IPS-18a (cell line): ENCODE results near the gene NRXN3.

Source experiments
- H3K27ac ChIP-seq: one replicate; pipeline ENCODE4 v1.5.1; 2013; ENCODE audit warnings: low read length
- H3K27me3 ChIP-seq: one replicate; pipeline ENCODE4 v1.6.1; 2013; ENCODE audit warnings: mild to moderate bottlenecking, low read length; ENCODE audit not compliant: control insufficient read depth, insufficient read depth
- H3K36me3 ChIP-seq: one replicate; pipeline ENCODE4 v1.6.1; 2013; ENCODE audit warnings: low read depth, low read length; ENCODE audit not compliant: control insufficient read depth
- H3K4me1 ChIP-seq: one replicate; pipeline ENCODE4 v1.6.1; 2013; ENCODE audit warnings: low read depth, low read length; ENCODE audit not compliant: control insufficient read depth
- H3K4me3 ChIP-seq: one replicate; pipeline ENCODE4 v1.5.1; 2013; ENCODE audit warnings: low read length
- H3K9ac ChIP-seq: one replicate; pipeline ENCODE4 v1.6.1; 2013; ENCODE audit warnings: mild to moderate bottlenecking, low read length, moderate library complexity
- H3K9me3 ChIP-seq: one replicate; pipeline ENCODE4 v1.6.1; 2013; ENCODE audit warnings: low read depth, low read length; ENCODE audit not compliant: control insufficient read depth

The NRXN3 gene

DNA sequence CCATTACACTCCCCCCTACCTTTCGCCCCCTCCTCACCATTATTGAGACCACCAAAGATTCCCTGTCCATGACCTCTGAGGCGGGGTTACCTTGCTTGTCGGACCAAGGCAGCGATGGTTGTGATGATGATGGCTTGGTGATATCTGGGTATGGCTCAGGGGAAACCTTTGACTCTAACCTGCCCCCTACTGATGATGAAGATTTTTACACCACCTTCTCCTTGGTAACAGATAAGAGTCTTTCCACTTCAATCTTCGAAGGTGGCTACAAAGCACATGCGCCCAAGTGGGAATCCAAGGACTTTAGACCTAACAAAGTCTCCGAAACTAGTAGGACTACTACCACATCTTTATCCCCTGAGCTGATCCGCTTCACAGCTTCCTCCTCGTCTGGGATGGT, 1690.9 kb downstream of the NRXN3 start:
- Histone ChIP-seq H3K27ac (no peak overlapping the region), H3K27me3 (no peaks in the 10 kb centered on the region), H3K9me3 (no peaks in the 10 kb centered on the region), H3K9ac (no peak overlapping the region), H3K4me3 (no peak overlapping the region), H3K36me3 (no peaks in the 10 kb centered on the region), H3K4me1 (no peaks in the 10 kb centered on the region)

DNA sequence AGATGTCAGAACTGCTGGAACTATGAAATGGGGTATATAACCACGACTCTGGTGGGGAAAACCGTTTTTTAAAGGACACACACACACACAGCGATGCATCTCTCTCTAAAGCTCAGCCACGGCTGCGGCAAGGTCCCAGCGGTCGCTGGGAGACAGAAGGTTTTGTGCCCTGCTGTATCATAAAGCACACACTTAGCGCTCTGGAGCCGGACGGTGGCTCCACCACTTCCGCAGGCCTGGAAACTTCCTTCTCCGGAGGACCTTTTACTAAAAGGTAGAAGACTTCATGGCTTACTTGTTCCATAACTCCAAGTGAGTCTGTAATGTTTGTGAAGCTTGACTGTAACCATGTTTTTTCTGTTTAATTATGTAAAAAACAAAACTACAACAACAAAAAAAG, 1691.9 kb downstream of the NRXN3 start:
- Histone ChIP-seq H3K4me3 (no peak overlapping the region), H3K27me3 (no peaks in the 10 kb centered on the region), H3K27ac (no peak overlapping the region), H3K9ac (no peak overlapping the region), H3K4me1 (no peaks in the 10 kb centered on the region), H3K9me3 (no peaks in the 10 kb centered on the region), H3K36me3 (no peaks in the 10 kb centered on the region)

DNA sequence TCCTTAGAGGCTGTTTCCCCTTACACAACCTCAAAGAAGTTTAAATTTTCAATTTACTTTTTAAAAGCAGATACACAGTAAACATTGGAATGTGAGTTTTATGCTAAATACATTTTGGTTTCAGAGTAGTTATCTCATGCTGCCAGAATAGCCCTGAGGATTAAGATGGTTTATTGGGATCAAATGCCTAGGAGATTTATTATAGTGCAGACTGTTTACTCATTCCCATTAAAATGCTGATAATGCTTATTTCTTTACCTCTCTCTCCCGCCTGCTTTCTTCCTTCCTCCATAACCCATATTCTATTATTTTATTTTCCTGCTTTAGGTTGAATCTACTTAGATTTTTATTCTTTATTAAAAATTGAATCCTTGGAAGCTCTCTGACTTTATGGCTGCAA, 1701.0 kb downstream of the NRXN3 start:
- Histone ChIP-seq H3K4me3 (no peak overlapping the region), H3K4me1 (no peaks in the 10 kb centered on the region), H3K27ac (no peak overlapping the region), H3K36me3 (no peaks in the 10 kb centered on the region), H3K9ac (no peak overlapping the region), H3K9me3 (no peaks in the 10 kb centered on the region), H3K27me3 (no peaks in the 10 kb centered on the region)

DNA sequence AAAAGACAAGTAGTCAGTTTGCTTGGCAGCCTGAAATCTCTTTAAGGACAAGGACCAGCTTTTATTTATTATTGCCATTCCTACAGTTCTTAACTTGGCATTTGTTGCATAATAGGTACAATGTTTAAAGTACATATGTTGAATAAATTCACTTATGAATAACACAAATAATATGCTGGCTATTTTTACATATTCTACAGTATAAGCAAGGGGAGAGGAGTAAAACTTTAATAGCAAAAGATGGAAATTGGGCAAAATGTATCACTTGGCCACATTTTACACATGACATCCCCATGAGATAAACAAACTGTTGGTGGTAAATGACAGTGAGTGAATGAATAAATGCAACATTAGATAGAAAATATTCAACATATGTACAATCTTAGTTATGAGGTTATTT, 1708.1 kb downstream of the NRXN3 start:
- no peak overlapping the region for H3K27ac ChIP-seq
- H3K27me3 ChIP-seq: no peaks in the 10 kb centered on the region
- no peak overlapping the region for H3K4me3 ChIP-seq
- H3K9me3 ChIP-seq: no peaks in the 10 kb centered on the region
- no peaks in the 10 kb centered on the region for H3K4me1 ChIP-seq
- H3K9ac ChIP-seq: no peak overlapping the region
- no peaks in the 10 kb centered on the region for H3K36me3 ChIP-seq

DNA sequence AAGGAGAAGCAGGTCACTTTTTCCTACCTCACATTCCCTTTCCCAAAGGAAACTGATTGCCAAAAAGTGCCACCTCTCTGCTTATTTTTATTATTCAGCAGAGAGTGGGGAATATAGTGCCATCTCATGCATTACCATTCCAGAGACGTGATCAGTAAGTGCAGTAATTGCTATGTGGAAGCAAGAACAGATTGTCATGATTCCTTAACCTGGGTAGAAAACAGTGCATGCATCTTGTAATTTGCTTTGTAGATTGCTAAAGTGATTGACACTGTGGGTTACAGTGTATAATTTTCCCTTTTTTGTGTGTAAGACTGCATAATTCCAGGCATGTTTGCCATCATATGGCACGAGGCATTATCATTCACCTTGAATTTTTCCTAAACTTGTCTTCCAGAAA, 1708.6 kb downstream of the NRXN3 start:
- Histone ChIP-seq H3K9ac (no peak overlapping the region), H3K27me3 (no peaks in the 10 kb centered on the region), H3K9me3 (no peaks in the 10 kb centered on the region), H3K4me3 (no peak overlapping the region), H3K4me1 (no peaks in the 10 kb centered on the region), H3K27ac (no peak overlapping the region), H3K36me3 (no peaks in the 10 kb centered on the region)

DNA sequence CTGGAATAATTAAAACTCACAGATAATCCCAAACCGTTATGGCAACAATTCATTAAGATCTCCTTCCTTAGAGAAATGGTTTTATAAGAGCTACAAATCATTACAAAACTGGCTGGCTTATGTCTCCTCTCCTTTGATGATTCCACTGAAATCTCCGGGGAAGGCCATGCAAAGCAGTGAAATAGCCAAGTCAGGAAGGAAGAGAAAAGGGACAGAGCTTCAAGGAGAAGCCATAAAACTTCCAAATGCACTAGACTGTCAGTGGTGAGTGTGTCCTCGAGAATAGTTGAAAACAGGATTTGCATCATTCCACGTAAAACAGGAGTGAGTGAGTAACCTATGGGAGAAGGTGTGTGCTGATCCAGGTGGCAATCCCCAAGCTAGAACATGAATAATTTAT, 1711.1 kb downstream of the NRXN3 start:
- Histone ChIP-seq H3K36me3 (no peaks in the 10 kb centered on the region), H3K9me3 (no peaks in the 10 kb centered on the region), H3K9ac (no peak overlapping the region), H3K27me3 (no peaks in the 10 kb centered on the region), H3K4me3 (no peak overlapping the region), H3K4me1 (no peaks in the 10 kb centered on the region), H3K27ac (no peak overlapping the region)

DNA sequence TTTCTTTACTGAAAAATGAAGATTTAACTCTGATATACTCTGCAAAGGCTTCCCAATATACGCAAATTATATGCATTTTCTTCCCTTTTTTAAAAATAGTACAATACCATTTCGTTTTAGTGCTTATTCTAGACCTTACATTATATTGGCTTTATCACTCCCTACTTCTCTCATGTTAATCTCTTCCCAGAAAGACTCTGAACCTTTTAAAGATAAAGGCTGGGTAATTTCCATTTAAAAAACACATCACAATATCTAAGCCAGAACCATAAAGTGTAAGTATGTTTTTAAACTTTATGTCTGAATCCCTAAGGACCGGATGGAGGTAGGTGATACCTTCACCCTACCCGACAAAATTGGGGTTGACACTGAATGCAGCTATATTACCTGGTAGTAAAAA, 1720.4 kb downstream of the NRXN3 start:
- Histone ChIP-seq H3K9ac (no peak overlapping the region), H3K36me3 (no peaks in the 10 kb centered on the region), H3K4me1 (no peaks in the 10 kb centered on the region), H3K27ac (no peak overlapping the region), H3K27me3 (no peaks in the 10 kb centered on the region), H3K9me3 (no peaks in the 10 kb centered on the region), H3K4me3 (no peak overlapping the region)

DNA sequence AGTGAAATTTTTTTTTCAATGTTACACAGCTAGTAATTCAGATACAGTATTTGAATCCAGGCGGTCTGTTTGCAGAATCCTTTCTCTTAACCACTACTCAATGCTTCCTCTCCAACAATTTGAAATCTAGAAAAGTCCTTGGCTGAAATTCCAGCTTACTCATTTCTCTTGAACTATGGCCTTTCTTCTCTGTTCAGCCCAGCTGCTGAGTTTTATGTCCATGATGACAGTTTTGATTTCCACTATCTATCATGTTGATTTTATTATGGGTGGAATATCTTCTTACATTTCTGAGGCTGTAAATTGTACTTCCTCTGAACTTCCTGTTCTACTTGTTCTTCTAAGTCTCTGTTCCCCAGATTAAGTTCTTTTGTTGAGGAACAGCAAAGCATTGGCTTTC, 1725.8 kb downstream of the NRXN3 start:
- no peaks in the 10 kb centered on the region for H3K9me3 ChIP-seq
- no peak overlapping the region for H3K9ac ChIP-seq
- no peaks in the 10 kb centered on the region for H3K27me3 ChIP-seq
- H3K4me1 ChIP-seq: no peaks in the 10 kb centered on the region
- H3K36me3 ChIP-seq: no peaks in the 10 kb centered on the region
- H3K27ac ChIP-seq: no peak overlapping the region
- no peak overlapping the region for H3K4me3 ChIP-seq

DNA sequence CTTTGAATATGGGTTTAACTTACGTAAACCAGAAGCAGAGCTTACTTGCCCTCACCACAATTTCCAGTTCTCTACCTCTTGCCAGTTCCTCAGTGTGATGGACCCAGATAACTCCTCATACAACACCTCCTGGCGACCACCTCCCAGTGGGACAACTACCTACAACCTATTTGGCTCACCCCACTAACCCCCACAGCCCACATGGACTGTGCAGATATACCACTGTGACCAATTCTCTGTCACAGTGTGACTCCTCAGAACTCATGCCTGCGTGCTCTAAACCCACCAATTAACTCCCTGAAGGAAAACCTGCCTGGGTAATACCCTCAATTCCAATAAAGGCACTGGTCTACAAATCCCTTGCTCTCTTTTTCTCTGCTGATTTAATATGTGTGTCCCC, 1729.4 kb downstream of the NRXN3 start:
- no peaks in the 10 kb centered on the region for H3K36me3 ChIP-seq
- H3K4me3 ChIP-seq: no peak overlapping the region
- no peak overlapping the region for H3K9ac ChIP-seq
- H3K4me1 ChIP-seq: no peaks in the 10 kb centered on the region
- H3K27me3 ChIP-seq: no peaks in the 10 kb centered on the region
- no peaks in the 10 kb centered on the region for H3K9me3 ChIP-seq
- no peak overlapping the region for H3K27ac ChIP-seq

DNA sequence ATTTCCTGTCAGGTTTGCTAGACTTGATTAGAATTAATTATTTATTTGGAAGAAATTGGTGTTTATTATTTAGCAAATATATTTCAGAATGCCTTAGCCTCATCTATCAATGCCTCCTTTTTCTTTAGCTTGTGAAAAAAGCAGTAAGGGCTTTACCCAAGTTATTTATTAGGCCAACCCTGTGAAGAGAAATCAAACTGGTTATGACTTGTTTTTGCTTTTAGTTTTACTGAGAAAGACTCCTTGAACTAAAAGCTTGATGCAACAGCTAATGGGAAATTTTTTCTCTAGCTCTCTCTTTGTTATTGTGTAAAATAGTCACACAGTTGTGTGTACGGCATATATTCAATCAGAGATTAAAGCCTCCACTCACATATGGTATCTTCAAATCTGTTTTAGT, 1734.3 kb downstream of the NRXN3 start:
- no peaks in the 10 kb centered on the region for H3K36me3 ChIP-seq
- H3K9me3 ChIP-seq: no peaks in the 10 kb centered on the region
- no peaks in the 10 kb centered on the region for H3K4me1 ChIP-seq
- no peak overlapping the region for H3K27ac ChIP-seq
- H3K4me3 ChIP-seq: no peak overlapping the region
- H3K9ac ChIP-seq: no peak overlapping the region
- H3K27me3 ChIP-seq: no peaks in the 10 kb centered on the region

DNA sequence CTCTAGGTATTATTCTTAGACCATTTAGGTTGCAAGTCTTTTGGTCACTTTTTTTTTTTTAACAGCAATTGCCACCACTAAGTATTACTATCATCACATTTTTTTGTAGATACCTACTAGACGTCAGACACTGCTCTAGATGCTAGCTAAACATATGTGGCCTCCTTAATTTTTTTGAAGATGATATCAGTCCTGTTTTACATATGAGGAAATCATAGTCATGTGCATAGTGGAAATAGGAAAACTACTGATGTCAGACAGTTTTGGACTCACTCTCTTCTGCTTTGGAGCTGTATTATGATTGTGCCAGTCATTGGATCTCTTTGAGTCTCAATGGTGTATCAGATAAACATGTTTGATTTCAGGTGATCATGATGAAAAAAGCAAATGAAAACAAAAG, 1736.8 kb downstream of the NRXN3 start:
- H3K27me3 ChIP-seq: no peaks in the 10 kb centered on the region
- H3K27ac ChIP-seq: no peak overlapping the region
- no peaks in the 10 kb centered on the region for H3K36me3 ChIP-seq
- H3K9ac ChIP-seq: no peak overlapping the region
- no peak overlapping the region for H3K4me3 ChIP-seq
- H3K4me1 ChIP-seq: no peaks in the 10 kb centered on the region
- H3K9me3 ChIP-seq: no peaks in the 10 kb centered on the region

DNA sequence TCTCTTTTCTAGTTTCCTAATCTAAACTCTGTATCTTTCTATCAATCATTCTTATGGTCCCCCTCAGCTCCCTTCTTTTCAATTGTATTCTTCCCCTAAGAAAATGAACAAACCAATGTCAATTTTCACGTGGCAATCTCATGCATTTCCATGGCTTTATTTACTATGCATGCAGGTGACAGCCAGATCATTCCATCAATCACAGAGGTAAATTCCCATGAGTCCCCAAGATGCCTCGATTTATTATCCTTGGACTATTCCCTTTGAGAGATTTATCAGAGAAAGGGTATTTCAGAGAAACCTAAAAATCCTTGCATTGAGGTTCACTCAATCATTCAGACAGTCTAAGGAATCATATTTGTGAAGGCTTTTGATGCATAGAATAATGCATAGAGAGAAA, 1739.9 kb downstream of the NRXN3 start:
- Histone ChIP-seq H3K4me3 (no peak overlapping the region), H3K27me3 (no peaks in the 10 kb centered on the region), H3K4me1 (no peaks in the 10 kb centered on the region), H3K9ac (no peak overlapping the region), H3K36me3 (no peaks in the 10 kb centered on the region), H3K9me3 (no peaks in the 10 kb centered on the region), H3K27ac (no peak overlapping the region)

DNA sequence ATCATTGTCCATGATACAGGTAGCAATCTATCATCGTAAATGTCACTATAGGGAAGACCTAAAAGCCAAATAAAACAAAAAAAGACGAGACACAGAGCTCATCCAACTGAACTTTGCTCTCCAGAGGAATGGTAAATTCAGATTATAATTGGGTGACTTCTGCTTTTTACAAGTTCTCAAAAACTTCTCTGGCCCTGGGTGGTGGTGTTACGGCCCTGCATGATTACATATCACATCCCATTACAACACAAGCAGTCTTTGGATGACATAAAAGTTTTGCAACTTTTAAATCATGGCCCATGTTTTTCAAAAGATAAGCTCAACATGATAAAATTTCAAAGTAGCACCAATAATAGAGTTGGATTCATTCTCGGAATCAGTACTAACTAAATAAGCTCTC, 1741.6 kb downstream of the NRXN3 start:
- Histone ChIP-seq H3K4me3 (no peak overlapping the region), H3K27ac (no peak overlapping the region), H3K27me3 (no peaks in the 10 kb centered on the region), H3K4me1 (no peaks in the 10 kb centered on the region), H3K36me3 (no peaks in the 10 kb centered on the region), H3K9me3 (no peaks in the 10 kb centered on the region), H3K9ac (no peak overlapping the region)
